HFFc6 (cell line): ENCODE results near the gene NME4. TPM values are rescaled to one million over a fixed set of nuclear protein-coding genes. Genes with fewer than 3 reads are reported as not detected.

Experiments used
- DNase-seq: peaks from one replicate; pipeline ENCODE4 v3.0.0-alpha.2; 2018
- H3K27ac Mint-ChIP-seq: 2 replicates; pipeline ENCODE4 v1.8.0; 2020; ENCODE audit warnings: mild to moderate bottlenecking, mixed read lengths
- H3K27me3 Mint-ChIP-seq: 2 replicates; pipeline ENCODE4 v1.8.0; 2021; ENCODE audit warnings: mild to moderate bottlenecking, moderate library complexity, mixed read lengths; ENCODE audit not compliant: insufficient read depth
- H3K36me3 Mint-ChIP-seq: 2 replicates; pipeline ENCODE4 v1.8.0; 2021; ENCODE audit warnings: low read depth, mixed read lengths
- H3K4me1 Mint-ChIP-seq: 2 replicates; pipeline ENCODE4 v1.8.0; 2020; ENCODE audit warnings: low read depth, mixed read lengths
- H3K4me3 Mint-ChIP-seq: 2 replicates; pipeline ENCODE4 v1.8.0; 2020; ENCODE audit warnings: mild to moderate bottlenecking, moderate library complexity, mixed read lengths
- H3K9me3 Mint-ChIP-seq: 2 replicates; pipeline ENCODE4 v1.8.0; 2020; ENCODE audit warnings: mild to moderate bottlenecking, mixed read lengths
- CTCF ChIP-seq: fragments of 200-600 bp; sonication (generic); IDR thresholded peaks from 2 replicates; pipeline ENCODE4 v1.5.0; 2021; ENCODE audit warnings: antibody characterized with exemption, mild to moderate bottlenecking
- total RNA-seq, 6 experiments: library from RNA; stranded (reverse); fragmentation: NEBNext Ultra II Directional; extraction: Animal tissue kit (Norgen Biotek cat#: 25700); gene quantifications; 2 replicates in 1 of 6; 3 replicates in 5 of 6; pipeline ENCODE4 v1.2.3, GENCODE V29; 2021

Gene NME4
- total RNA-seq, 6 experiments from 2014 or later: 153 to 276 (median 158) TPM

GRCh38 chr16:378821-379182 is 18.2 kb upstream of the NME4 start:
- H3K27ac Mint-ChIP-seq: no peak overlapping the region
- H3K27me3 Mint-ChIP-seq: no peaks in the 10 kb centered on the region; the same call in 1 of the 2 replicates

GRCh38 chr16:379183-379960 is 17.6 kb upstream of the NME4 start:
- Mint-ChIP-seq H3K4me3 (no peak overlapping the region), H3K36me3 (no peaks in the 10 kb centered on the region), H3K27ac (no peak overlapping the region)

More at GRCh38 chr16:378821-379182, 18.2 kb upstream of the NME4 start:
- no peak for TF ChIP-seq CTCF
- Mint-ChIP-seq H3K4me1 (peaks cover 6% of the 10 kb centered on the region), H3K4me3 (no peak overlapping the region), H3K36me3 (no peaks in the 10 kb centered on the region), H3K9me3 (no peaks in the 10 kb centered on the region)
- DNase-seq: no peak

GRCh38 chr16:379961-380761 is 16.8 kb upstream of the NME4 start:
- Mint-ChIP-seq H3K27ac (peak overlapping the region; percentile 26; the same call in 1 of the 2 replicates), H3K36me3 (no peaks in the 10 kb centered on the region), H3K4me3 (peak overlapping the region; percentile 87), H3K27me3 (no peaks in the 10 kb centered on the region; the same call in 1 of the 2 replicates), H3K4me1 (peaks cover 6% of the 10 kb centered on the region), H3K9me3 (no peaks in the 10 kb centered on the region)
- no peak for DNase-seq
- TF ChIP-seq CTCF: no peak

More at GRCh38 chr16:379183-379960, 17.6 kb upstream of the NME4 start:
- peaks cover 6% of the 10 kb centered on the region for H3K4me1 Mint-ChIP-seq
- H3K27me3 Mint-ChIP-seq: no peaks in the 10 kb centered on the region; the same call in 1 of the 2 replicates
- no peak for DNase-seq
- no peaks in the 10 kb centered on the region for H3K9me3 Mint-ChIP-seq
- no peak for TF ChIP-seq CTCF

GRCh38 chr16:380762-381011 is 16.3 kb upstream of the NME4 start:
- DNase-seq: no peak
- Mint-ChIP-seq H3K9me3 (no peaks in the 10 kb centered on the region), H3K4me3 (peak overlapping the region; percentile 87), H3K36me3 (no peaks in the 10 kb centered on the region), H3K4me1 (peaks cover 6% of the 10 kb centered on the region), H3K27me3 (no peaks in the 10 kb centered on the region; the same call in 1 of the 2 replicates), H3K27ac (peak overlapping the region; percentile 61; the same call in 1 of the 2 replicates)
- no peak for TF ChIP-seq CTCF

- DNase-seq: no peak
- Mint-ChIP-seq H3K4me3 (peak overlapping the region; percentile 87), H3K27ac (peak overlapping the region; percentile 61; the same call in 1 of the 2 replicates), H3K9me3 (no peaks in the 10 kb centered on the region), H3K4me1 (peaks cover 6% of the 10 kb centered on the region), H3K27me3 (no peaks in the 10 kb centered on the region; the same call in 1 of the 2 replicates), H3K36me3 (no peaks in the 10 kb centered on the region)
- no peak for TF ChIP-seq CTCF
Measured at GRCh38 chr16:381012-381788, 15.8 kb upstream of the NME4 start.
